ENCODE data around the gene ARL6IP1. TPM values are rescaled to one million over a fixed set of nuclear protein-coding genes. Genes with fewer than 3 reads are reported as not detected.

The ARL6IP1 gene
- 322 and 349 TPM in 2 replicates for total RNA-seq (2014; rRNA removed; shearing (Covaris generic))
- total RNA-seq (2022): 224 and 233 TPM in 2 replicates
- Bru-seq, nascent RNA: percentile 98 among the genes with signal in this experiment
- percentile 100 among the genes with signal in this experiment for BruChase-seq, experiment 1, labeled RNA remaining after a 6-hour chase
- percentile 100 among the genes with signal in this experiment for BruChase-seq, experiment 2, labeled RNA remaining after a 2-hour chase
- long read RNA-seq, transcript ARL6IP1-201 (6 exons, 2,409 nt): major isoform, 1,056 of 1,106 reads
- long read RNA-seq, partial matches to known transcripts: 29 of 1,106 reads
- long read RNA-seq, other reads (novel, unspliced or antisense): 14 of 1,106 reads

DNA sequence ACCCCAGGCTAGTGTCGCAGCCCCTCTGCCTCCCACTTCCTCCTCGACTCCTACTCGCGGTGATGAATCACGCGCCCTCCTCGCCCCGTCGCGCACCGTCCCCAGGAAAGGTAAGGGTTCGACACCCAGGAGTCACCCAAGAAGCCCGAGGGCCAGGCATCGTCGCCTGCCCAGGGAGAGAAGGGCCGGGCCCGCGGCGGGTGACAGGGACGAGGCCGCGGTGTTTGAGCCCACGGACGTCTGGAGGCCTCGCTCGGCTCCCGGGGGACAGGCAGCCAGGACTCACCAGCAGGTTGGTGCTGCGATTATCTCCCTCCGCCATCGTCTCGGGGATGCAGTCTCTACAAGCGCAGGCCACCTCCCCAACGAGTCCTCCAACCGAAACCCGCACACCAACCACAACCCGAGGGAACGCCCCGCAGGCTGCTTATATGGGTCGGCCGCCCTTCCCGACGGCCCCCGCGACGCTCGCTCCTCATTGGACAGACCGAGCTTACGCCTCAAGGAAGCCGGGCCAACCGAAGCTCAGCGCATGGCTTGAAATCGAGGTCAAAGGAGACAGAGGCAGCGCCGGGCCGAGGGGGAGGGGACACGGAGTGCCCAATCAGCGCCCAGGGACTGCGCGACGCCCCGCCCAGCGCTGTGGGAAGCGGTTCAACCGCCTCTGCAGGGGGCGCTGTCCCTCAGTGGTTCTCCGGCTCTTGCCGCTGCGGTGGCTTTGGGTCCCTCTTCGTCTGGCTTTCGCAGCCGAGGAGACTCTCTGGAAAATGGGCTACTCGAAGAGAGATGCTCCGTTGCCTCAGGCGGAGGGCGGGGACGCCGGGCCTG, at the start of gene ARL6IP1:
Gene ARL6IP1 (minus strand): TSS at position 405 of the 828 bp plus-strand sequence. CDS start 83 bp downstream, at position 322.
- DNase-seq (ENCODE audit: low spot score): peak; percentile 100
- no peak for TF ChIP-seq EZH2phosphoT487 (IDR thresholded peaks at IDR 0.05; ENCODE audit: borderline replicate concordance, low read depth, low read length)
- TF ChIP-seq, protein P1, sequence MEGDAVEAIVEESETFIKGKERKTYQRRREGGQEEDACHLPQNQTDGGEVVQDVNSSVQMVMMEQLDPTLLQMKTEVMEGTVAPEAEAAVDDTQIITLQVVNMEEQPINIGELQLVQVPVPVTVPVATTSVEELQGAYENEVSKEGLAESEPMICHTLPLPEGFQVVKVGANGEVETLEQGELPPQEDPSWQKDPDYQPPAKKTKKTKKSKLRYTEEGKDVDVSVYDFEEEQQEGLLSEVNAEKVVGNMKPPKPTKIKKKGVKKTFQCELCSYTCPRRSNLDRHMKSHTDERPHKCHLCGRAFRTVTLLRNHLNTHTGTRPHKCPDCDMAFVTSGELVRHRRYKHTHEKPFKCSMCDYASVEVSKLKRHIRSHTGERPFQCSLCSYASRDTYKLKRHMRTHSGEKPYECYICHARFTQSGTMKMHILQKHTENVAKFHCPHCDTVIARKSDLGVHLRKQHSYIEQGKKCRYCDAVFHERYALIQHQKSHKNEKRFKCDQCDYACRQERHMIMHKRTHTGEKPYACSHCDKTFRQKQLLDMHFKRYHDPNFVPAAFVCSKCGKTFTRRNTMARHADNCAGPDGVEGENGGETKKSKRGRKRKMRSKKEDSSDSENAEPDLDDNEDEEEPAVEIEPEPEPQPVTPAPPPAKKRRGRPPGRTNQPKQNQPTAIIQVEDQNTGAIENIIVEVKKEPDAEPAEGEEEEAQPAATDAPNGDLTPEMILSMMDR (conservative IDR thresholded peaks at IDR 0.05; ENCODE audit: low read length): peak; percentile 85
- ChIA-PET POLR2A (interaction anchor here (0.7 to 6.8 kb wide), 9 partner anchors 11 to 174 kb away, joined by 3 to 64 read pairs (median 3); partner anchors contain the start of gene RPS15A), CTCF (ENCODE audit: unreplicated experiment) (interaction anchor here (0.6 to 0.7 kb wide), 4 partner anchors 11 to 154 kb away, joined by 3 to 4 read pairs (median 4); partner anchors contain the start of gene RPS15A)
- Histone ChIP-seq H3K4me2 (ENCODE audit: low read length) (peak within 1 kb of the TSS; percentile 94), H3K4me1 (ENCODE audit: insufficient read depth, low read length, poor library complexity, severe bottlenecking) (peaks cover 66% of the 10 kb centered on the region), H3K9me3 (ENCODE audit: low read length) (no peaks in the 10 kb centered on the region), H3K36me3 (ENCODE audit: insufficient read depth, low read length) (peaks cover 75% of the 10 kb centered on the region), H3K27ac (ENCODE audit: low read depth, low read length, poor library complexity, severe bottlenecking) (peak within 1 kb of the TSS; percentile 89), H3K79me2 (ENCODE audit: insufficient read depth, low read depth, low read length) (peaks cover 83% of the 10 kb centered on the region), H3K4me3 (ENCODE audit: low read depth, low read length, poor library complexity, severe bottlenecking) (peak within 1 kb of the TSS; percentile 99), H3K9me2 (ENCODE audit: insufficient read depth, low read length) (no peaks in the 10 kb centered on the region), H2AFZ (ENCODE audit: low read length) (peak within 1 kb of the TSS; percentile 54), H4K20me1 (ENCODE audit: insufficient read depth, low read length) (peaks cover 39% of the 10 kb centered on the region)
- no TSS peak for BruUV-seq (replicated peaks)
- intact Hi-C loops (cut with micrococcal nuclease; ENCODE audit: unreplicated experiment): loop anchor here (1.0 to 2.0 kb wide), 3 partner anchors 11 to 266 kb away; partner anchors contain the start of genes COQ7, RPS15A and SMG1

DNA sequence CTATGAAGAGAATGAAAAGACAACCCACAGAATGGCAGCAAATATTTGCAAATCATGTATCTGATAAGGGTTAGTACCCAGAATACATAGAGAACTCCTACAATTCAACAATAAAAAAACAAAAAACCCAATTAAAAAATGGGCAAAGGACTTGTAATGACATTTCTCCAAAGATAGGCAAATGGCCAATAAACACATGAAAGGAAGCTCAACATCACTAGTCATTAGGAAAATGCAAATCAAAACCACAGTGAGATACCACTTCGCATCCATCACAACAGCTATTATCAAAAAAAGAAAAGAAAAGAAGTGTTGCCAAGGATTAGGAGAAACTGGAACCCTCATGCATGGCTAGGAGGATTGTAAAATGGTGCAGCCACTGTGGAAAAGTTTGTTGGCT, 45.1 kb upstream of the ARL6IP1 start:
- Histone ChIP-seq H3K9me2 (ENCODE audit: insufficient read depth, low read length) (no peaks in the 10 kb centered on the region), H3K4me2 (ENCODE audit: low read length) (no peak overlapping the region), H3K79me2 (ENCODE audit: insufficient read depth, low read depth, low read length) (no peaks in the 10 kb centered on the region), H3K4me3 (ENCODE audit: low read depth, low read length, poor library complexity, severe bottlenecking) (no peak overlapping the region), H3K27ac (ENCODE audit: low read depth, low read length, poor library complexity, severe bottlenecking) (no peak overlapping the region), H3K4me1 (ENCODE audit: insufficient read depth, low read length, poor library complexity, severe bottlenecking) (no peaks in the 10 kb centered on the region), H3K36me3 (ENCODE audit: insufficient read depth, low read length) (peaks cover 93% of the 10 kb centered on the region), H3K9me3 (ENCODE audit: low read length) (no peaks in the 10 kb centered on the region), H4K20me1 (ENCODE audit: insufficient read depth, low read length) (no peaks in the 10 kb centered on the region; the same call in 1 of the 2 replicates), H2AFZ (ENCODE audit: low read length) (no peak overlapping the region)
- BruUV-seq (replicated peaks): no TSS peak
- ChIA-PET POLR2A (interaction anchor here (0.7 kb wide), 1 partner anchor 32 kb away, joined by 3 read pairs; no protein-coding TSS in a partner anchor), CTCF (ENCODE audit: unreplicated experiment) (no interaction called here)
- no peak for DNase-seq (ENCODE audit: low spot score)
- TF ChIP-seq, protein P1 (conservative IDR thresholded peaks at IDR 0.05; ENCODE audit: low read length): no peak
- no peak for TF ChIP-seq EZH2phosphoT487 (IDR thresholded peaks at IDR 0.05; ENCODE audit: borderline replicate concordance, low read depth, low read length)
- intact Hi-C loops (cut with micrococcal nuclease; ENCODE audit: unreplicated experiment): loop anchor here (10.0 kb wide), 1 partner anchor 48 kb away; no protein-coding TSS in a partner anchor

All from OCI-LY7 (cell line).